ENCODE measurements around the gene MKLN1. TPM values are rescaled to one million over a fixed set of nuclear protein-coding genes. Genes with fewer than 3 reads are reported as not detected.
A peak's percentile ranks its signal among the peaks of the same experiment; 100 is the strongest.

Gene MKLN1
- total RNA-seq, 4 donors from 2014 or later, result 15.2 to 42.3 (median 24.0) TPM

- Histone ChIP-seq H3K4me3 (peak overlapping the region in 1 of 4 donors; percentile 18), H3K9me3 (peaks cover 0 to 9% (median 7%) of the 10 kb centered on the region in 3 donors), H3K36me3 (peaks cover 0 to 52% (median 0%) of the 10 kb centered on the region in 3 donors), H3K27me3 (no peaks in the 10 kb centered on the region), H3K27ac (peak overlapping the region in 3 of 4 donors; percentile 54 to 72 (median 61)), H3K4me1 (peaks cover 0 to 8% (median 8%) of the 10 kb centered on the region in 3 donors)
- no peak for DNase-seq
- TF ChIP-seq CTCF (IDR thresholded peaks at IDR 0.05), result no peak
- no peak for TF ChIP-seq POLR2A (IDR thresholded peaks at IDR 0.05)
- intact Hi-C loops (cut with DNase I), result no loop called here
Measured at GRCh38 chr7:131401194-131401593, 73.5 kb downstream of the MKLN1 start.

GRCh38 chr7:131403322-131403721 is 75.6 kb downstream of the MKLN1 start:
- no peak for DNase-seq
- Histone ChIP-seq H3K4me3 (no peak overlapping the region), H3K27me3 (no peaks in the 10 kb centered on the region), H3K9me3 (peaks cover 0 to 9% (median 7%) of the 10 kb centered on the region in 3 donors), H3K4me1 (peaks cover 0 to 12% (median 8%) of the 10 kb centered on the region in 3 donors), H3K36me3 (peaks cover 0 to 48% (median 0%) of the 10 kb centered on the region in 3 donors), H3K27ac (no peak overlapping the region)
- TF ChIP-seq POLR2A (IDR thresholded peaks at IDR 0.05) (no peak), CTCF (IDR thresholded peaks at IDR 0.05) (no peak)
- 95 to 100% methylated on average over 2 of the region's 2 CpGs for WGBS, 2 donors
- intact Hi-C loops (cut with DNase I), result no loop called here

- 92 to 93% methylated on average over 7 of the region's 7 CpGs for WGBS, 2 donors
- intact Hi-C loops (cut with DNase I), result no loop called here
- Histone ChIP-seq H3K4me3 (no peak overlapping the region), H3K4me1 (peaks cover 0 to 12% (median 8%) of the 10 kb centered on the region in 3 donors), H3K27ac (no peak overlapping the region), H3K9me3 (peaks cover 0 to 9% (median 7%) of the 10 kb centered on the region in 3 donors), H3K27me3 (no peaks in the 10 kb centered on the region), H3K36me3 (peaks cover 0 to 42% (median 0%) of the 10 kb centered on the region in 3 donors)
- no peak for DNase-seq
- TF ChIP-seq POLR2A (IDR thresholded peaks at IDR 0.05), result no peak
- no peak for TF ChIP-seq CTCF (IDR thresholded peaks at IDR 0.05)
Measured at GRCh38 chr7:131404226-131404911, 76.7 kb downstream of the MKLN1 start.

GRCh38 chr7:131409129-131409766 is 81.6 kb downstream of the MKLN1 start:
- intact Hi-C loops (cut with DNase I), result no loop called here
- Histone ChIP-seq H3K4me1 (peaks cover 0 to 4% (median 0%) of the 10 kb centered on the region in 3 donors), H3K27me3 (no peaks in the 10 kb centered on the region), H3K36me3 (peaks cover 0 to 41% (median 0%) of the 10 kb centered on the region in 3 donors), H3K27ac (no peak overlapping the region), H3K4me3 (no peak overlapping the region), H3K9me3 (no peaks in the 10 kb centered on the region)
- TF ChIP-seq POLR2A (IDR thresholded peaks at IDR 0.05) (no peak), CTCF (IDR thresholded peaks at IDR 0.05) (no peak)
- 89 to 90% methylated on average over 5 of the region's 5 CpGs for WGBS, 2 donors
- DNase-seq, result no peak

- no peak for DNase-seq
- Histone ChIP-seq H3K36me3 (peaks cover 0 to 63% (median 0%) of the 10 kb centered on the region in 3 donors), H3K9me3 (no peaks in the 10 kb centered on the region), H3K4me3 (no peak overlapping the region), H3K4me1 (peaks cover 0 to 4% (median 0%) of the 10 kb centered on the region in 3 donors), H3K27me3 (no peaks in the 10 kb centered on the region), H3K27ac (no peak overlapping the region)
- TF ChIP-seq CTCF (IDR thresholded peaks at IDR 0.05), result no peak
- no peak for TF ChIP-seq POLR2A (IDR thresholded peaks at IDR 0.05)
- WGBS, 2 donors, result 95 to 100% methylated on average over 3 of the region's 3 CpGs
- intact Hi-C loops (cut with DNase I), result no loop called here
Measured at GRCh38 chr7:131412031-131412430, 84.4 kb downstream of the MKLN1 start.

Measured in esophagus squamous epithelium (tissue), 5 donors.